Measurements from ENCODE around the gene KRTAP22-2. TPM values are rescaled to one million over a fixed set of nuclear protein-coding genes. Genes with fewer than 3 reads are reported as not detected.

Gene KRTAP22-2
- total RNA-seq, 2 experiments from 2014 or later: not detected

DNA sequence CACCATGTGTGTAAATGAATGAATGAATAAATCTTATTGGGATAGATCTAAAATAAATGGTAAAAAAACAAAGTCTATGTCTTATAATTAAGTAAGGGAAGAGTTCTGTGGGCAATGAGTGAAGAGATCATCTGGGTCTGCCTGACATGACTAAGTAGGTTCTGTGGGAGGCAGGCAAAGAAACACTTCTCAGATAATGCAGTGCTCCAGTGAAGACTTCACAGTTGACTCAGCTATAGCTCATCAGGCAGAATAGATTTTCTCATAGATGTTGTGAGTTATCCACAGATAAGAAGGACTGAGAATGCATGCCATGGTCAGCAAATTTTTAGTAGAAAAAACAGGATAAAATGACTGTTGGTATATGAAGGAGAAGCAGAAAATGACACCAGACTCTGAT is 12.4 kb downstream of the KRTAP22-2 start:
- no peaks in the 10 kb centered on the region for H3K36me3 Mint-ChIP-seq (ENCODE audit: low read depth)
- H3K27me3 Mint-ChIP-seq: no peaks in the 10 kb centered on the region
- ChIA-PET CTCF (no interaction called here), POLR2A (no interaction called here)
- DNase-seq (no peak), ATAC-seq (no peak)
- intact Hi-C loops (cut with micrococcal nuclease): no loop called here
- TF ChIP-seq, protein P1, sequence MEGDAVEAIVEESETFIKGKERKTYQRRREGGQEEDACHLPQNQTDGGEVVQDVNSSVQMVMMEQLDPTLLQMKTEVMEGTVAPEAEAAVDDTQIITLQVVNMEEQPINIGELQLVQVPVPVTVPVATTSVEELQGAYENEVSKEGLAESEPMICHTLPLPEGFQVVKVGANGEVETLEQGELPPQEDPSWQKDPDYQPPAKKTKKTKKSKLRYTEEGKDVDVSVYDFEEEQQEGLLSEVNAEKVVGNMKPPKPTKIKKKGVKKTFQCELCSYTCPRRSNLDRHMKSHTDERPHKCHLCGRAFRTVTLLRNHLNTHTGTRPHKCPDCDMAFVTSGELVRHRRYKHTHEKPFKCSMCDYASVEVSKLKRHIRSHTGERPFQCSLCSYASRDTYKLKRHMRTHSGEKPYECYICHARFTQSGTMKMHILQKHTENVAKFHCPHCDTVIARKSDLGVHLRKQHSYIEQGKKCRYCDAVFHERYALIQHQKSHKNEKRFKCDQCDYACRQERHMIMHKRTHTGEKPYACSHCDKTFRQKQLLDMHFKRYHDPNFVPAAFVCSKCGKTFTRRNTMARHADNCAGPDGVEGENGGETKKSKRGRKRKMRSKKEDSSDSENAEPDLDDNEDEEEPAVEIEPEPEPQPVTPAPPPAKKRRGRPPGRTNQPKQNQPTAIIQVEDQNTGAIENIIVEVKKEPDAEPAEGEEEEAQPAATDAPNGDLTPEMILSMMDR (IDR thresholded peaks at IDR 0.05): no peak
- no peaks in the 10 kb centered on the region for H3K4me1 Mint-ChIP-seq (ENCODE audit: low read depth)
- H3K9me3 Mint-ChIP-seq: no peaks in the 10 kb centered on the region
- no peak overlapping the region for H3K27ac Mint-ChIP-seq
- no peak overlapping the region for H3K4me3 Mint-ChIP-seq

DNA sequence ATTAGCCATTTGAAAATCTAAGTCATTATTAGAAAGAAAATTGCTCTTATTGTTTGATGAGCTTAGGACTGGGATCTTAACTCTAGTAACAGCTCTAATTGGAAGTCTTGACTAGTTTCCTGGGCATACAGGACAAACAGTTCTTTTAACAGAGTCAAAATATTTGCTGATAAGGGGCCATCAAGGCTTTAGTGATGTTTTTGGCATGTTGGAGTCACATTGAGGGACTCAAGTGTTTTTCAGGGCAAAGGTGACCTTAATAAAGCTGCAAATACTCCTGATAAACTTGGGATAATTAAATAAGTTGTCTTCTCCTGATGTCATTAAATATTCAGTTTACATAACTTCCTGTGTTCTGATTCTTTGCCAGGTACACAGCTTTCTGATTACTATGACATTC is 22.6 kb downstream of the KRTAP22-2 start:
- Mint-ChIP-seq H3K4me1 (ENCODE audit: low read depth) (no peaks in the 10 kb centered on the region), H3K4me3 (no peak overlapping the region)
- intact Hi-C loops (cut with micrococcal nuclease): no loop called here

DNA sequence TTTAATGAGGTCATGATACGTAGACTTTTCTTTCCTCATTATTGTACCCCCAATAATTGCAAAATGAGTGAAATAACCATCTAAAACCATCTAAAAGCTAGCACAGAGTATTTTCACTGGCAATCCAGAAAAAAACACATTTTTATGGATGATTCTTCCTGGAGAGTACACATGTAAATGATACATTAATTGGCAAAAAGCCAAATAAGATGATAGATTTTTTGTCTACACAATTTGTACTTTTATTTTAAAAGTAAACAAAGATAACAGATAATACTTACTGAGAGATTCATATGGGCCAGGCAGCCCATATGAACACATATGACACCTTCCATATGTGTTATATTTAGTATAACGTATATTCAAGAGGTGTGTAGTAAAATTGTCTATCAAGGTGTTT is 26.6 kb downstream of the KRTAP22-2 start:
- no peaks in the 10 kb centered on the region for H3K4me1 Mint-ChIP-seq (ENCODE audit: low read depth)
- no peak for ATAC-seq
- DNase-seq: no peak
- no peak overlapping the region for H3K27ac Mint-ChIP-seq
- no peaks in the 10 kb centered on the region for H3K36me3 Mint-ChIP-seq (ENCODE audit: low read depth)
- no peak overlapping the region for H3K4me3 Mint-ChIP-seq
- ChIA-PET POLR2A (no interaction called here), CTCF (no interaction called here)
- no peaks in the 10 kb centered on the region for H3K27me3 Mint-ChIP-seq
- TF ChIP-seq, protein P1 (IDR thresholded peaks at IDR 0.05): no peak
- intact Hi-C loops (cut with micrococcal nuclease): no loop called here
- H3K9me3 Mint-ChIP-seq: no peaks in the 10 kb centered on the region

More for the DNA sequence above, 22.6 kb downstream of the KRTAP22-2 start:
- POLR2A ChIA-PET: no interaction called here
- TF ChIP-seq, protein P1 (IDR thresholded peaks at IDR 0.05): no peak
- CTCF ChIA-PET: no interaction called here
- ATAC-seq (no peak), DNase-seq (no peak)
- Mint-ChIP-seq H3K36me3 (ENCODE audit: low read depth) (no peaks in the 10 kb centered on the region), H3K9me3 (no peaks in the 10 kb centered on the region), H3K27ac (no peak overlapping the region), H3K27me3 (no peaks in the 10 kb centered on the region)

DNA sequence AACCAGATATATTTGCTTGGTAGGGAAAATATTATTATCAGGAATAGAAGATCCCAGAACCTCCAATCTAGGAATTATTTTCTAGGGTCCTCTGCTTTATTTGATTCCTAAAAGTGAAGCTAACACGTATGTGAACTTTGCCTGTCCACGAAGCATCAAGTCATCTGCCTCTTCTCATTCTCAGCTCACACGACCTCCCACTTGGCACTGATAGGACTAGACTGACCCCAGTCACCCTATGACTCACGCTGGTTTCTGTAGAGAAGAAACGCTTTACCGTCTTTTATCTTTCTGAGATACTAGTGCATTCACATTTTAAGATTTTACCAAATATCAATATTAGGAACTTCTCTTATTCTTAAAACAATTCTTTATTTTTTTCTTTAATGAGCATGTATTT is 27.1 kb downstream of the KRTAP22-2 start:
- DNase-seq (no peak), ATAC-seq (no peak)
- Mint-ChIP-seq H3K27me3 (no peaks in the 10 kb centered on the region), H3K4me3 (no peak overlapping the region), H3K9me3 (no peaks in the 10 kb centered on the region), H3K36me3 (ENCODE audit: low read depth) (no peaks in the 10 kb centered on the region), H3K27ac (no peak overlapping the region), H3K4me1 (ENCODE audit: low read depth) (no peaks in the 10 kb centered on the region)
- intact Hi-C loops (cut with micrococcal nuclease): no loop called here
- TF ChIP-seq, protein P1 (IDR thresholded peaks at IDR 0.05): no peak
- POLR2A ChIA-PET: no interaction called here
- CTCF ChIA-PET: no interaction called here

DNA sequence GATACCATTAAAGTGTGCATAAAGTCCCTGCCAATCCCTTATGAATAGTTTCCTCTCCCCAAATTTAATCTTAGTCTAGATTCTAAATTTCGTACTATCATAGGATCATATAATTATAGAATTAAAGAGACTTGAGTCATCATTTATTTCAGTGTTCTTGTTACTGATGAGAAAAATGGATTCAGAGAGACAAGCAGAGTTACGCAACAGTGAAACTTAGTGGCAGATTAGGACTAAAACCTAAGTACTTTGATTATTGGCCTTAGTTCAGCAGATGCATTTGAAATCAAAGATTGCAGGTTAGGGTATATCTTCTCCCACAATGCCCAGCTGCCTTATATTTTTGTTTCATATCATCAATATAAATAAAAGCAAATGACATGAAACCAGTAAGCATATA is 28.2 kb downstream of the KRTAP22-2 start:
- CTCF ChIA-PET: no interaction called here
- Mint-ChIP-seq H3K36me3 (ENCODE audit: low read depth) (no peaks in the 10 kb centered on the region), H3K4me1 (ENCODE audit: low read depth) (no peaks in the 10 kb centered on the region), H3K4me3 (no peak overlapping the region), H3K27ac (no peak overlapping the region), H3K27me3 (no peaks in the 10 kb centered on the region), H3K9me3 (no peaks in the 10 kb centered on the region)
- ATAC-seq: no peak
- POLR2A ChIA-PET: no interaction called here
- no peak for DNase-seq
- TF ChIP-seq, protein P1 (IDR thresholded peaks at IDR 0.05): no peak
- intact Hi-C loops (cut with micrococcal nuclease): no loop called here

All from activated CD8-positive, alpha-beta T cell treated with anti-CD3 and anti-CD28 coated beads for 36 hours (primary cell).